SU-DHL-6 (cell line): ENCODE data around the gene ARHGAP33.

Experiments used
- H2AFZ ChIP-seq: fragments of 200-600 bp; sonication (generic); 2 replicates; pipeline ENCODE4 v1.6.1; 2014; ENCODE audit warnings: low read depth, mild to moderate bottlenecking, moderate library complexity, mixed read lengths, antibody characterized with exemption, low read length; ENCODE audit not compliant: severe bottlenecking
- H3F3A ChIP-seq: fragments of 200-600 bp; shearing (Covaris generic); 2 replicates; pipeline ENCODE4 v1.6.0; 2016; ENCODE audit warnings: antibody characterized with exemption, mild to moderate bottlenecking; ENCODE audit not compliant: insufficient read depth
- H3K27ac ChIP-seq: fragments of 200-600 bp; sonication (generic); 2 replicates; pipeline ENCODE4 v1.5.1; 2016; ENCODE audit warnings: low read depth, mild to moderate bottlenecking, low read length, moderate library complexity, mixed read lengths
- H3K27me3 ChIP-seq: fragments of 200-600 bp; sonication (generic), shearing (Covaris generic); 2 replicates; pipeline ENCODE4 v1.6.0; 2014; ENCODE audit warnings: mild to moderate bottlenecking, low read length
- H3K36me3 ChIP-seq: fragments of 200-600 bp; sonication (generic); 2 replicates; pipeline ENCODE4 v1.6.1; 2014; ENCODE audit warnings: mild to moderate bottlenecking, low read length, mixed read lengths
- H3K4me2 ChIP-seq: fragments of 300-600, 200-600 bp; shearing (Covaris generic), sonication (generic); 2 replicates; pipeline ENCODE4 v1.6.0; 2014; ENCODE audit warnings: low read length, low read depth, mild to moderate bottlenecking; ENCODE audit not compliant: poor library complexity, severe bottlenecking
- H3K4me3 ChIP-seq: fragments of 200-600 bp; sonication (generic); 2 replicates; pipeline ENCODE4 v1.5.1; 2014; ENCODE audit warnings: antibody characterized with exemption, low read length, mild to moderate bottlenecking, mixed read lengths; ENCODE audit not compliant: insufficient read depth, poor library complexity, severe bottlenecking
- H3K79me2 ChIP-seq: fragments of 200-600 bp; sonication (generic); 2 replicates; pipeline ENCODE4 v1.6.1; 2014; ENCODE audit warnings: mild to moderate bottlenecking, low read length, moderate library complexity; ENCODE audit not compliant: insufficient read depth
- H3K9ac ChIP-seq: fragments of 200-600 bp; sonication (generic); 2 replicates; pipeline ENCODE4 v1.7.0; 2014; ENCODE audit warnings: mild to moderate bottlenecking, low read length
- H3K9me2 ChIP-seq: fragments of 200-600 bp; sonication (generic); replicated peaks from 2 replicates; pipeline ENCODE4 v1.6.1; 2014; ENCODE audit warnings: low read length; ENCODE audit not compliant: insufficient read depth
- H3K9me3 ChIP-seq: fragments of 200-600 bp; sonication (generic); 2 replicates; pipeline ENCODE4 v1.6.1; 2014; ENCODE audit warnings: low read length, mixed read lengths; ENCODE audit not compliant: insufficient read depth
- H4K20me1 ChIP-seq: fragments of 200-600 bp; sonication (generic); 2 replicates; pipeline ENCODE4 v1.6.1; 2014; ENCODE audit warnings: low read depth, mild to moderate bottlenecking, antibody characterized with exemption, low read length, moderate library complexity, mixed read lengths
- CTCF ChIP-seq: fragments of 200-600 bp; sonication (generic); IDR thresholded peaks from one replicate; pipeline ENCODE4 v1.5.1; 2017; ENCODE audit warnings: antibody characterized with exemption, mild to moderate bottlenecking, low read length, moderate library complexity; ENCODE audit not compliant: insufficient read depth, poor library complexity, severe bottlenecking
- EZH2phosphoT487 ChIP-seq: fragments of 200-600 bp; sonication (generic), shearing (Covaris generic); conservative IDR thresholded peaks from 2 replicates; pipeline ENCODE4 v1.6.1; 2018; ENCODE audit warnings: mild to moderate bottlenecking, antibody characterized with exemption, low read length, moderate library complexity, mixed read lengths

Gene ARHGAP33

GRCh38 chr19:35740423-35741202 is 34.8 kb upstream of the ARHGAP33 start:
- H3K9me3 ChIP-seq = no peaks in the 10 kb centered on the region
- peak overlapping the region; percentile 45 for H2AFZ ChIP-seq
- H3K4me2 ChIP-seq = peak overlapping the region; percentile 89
- peak overlapping the region; percentile 69 for H3K4me3 ChIP-seq
- peaks cover 13% of the 10 kb centered on the region for H3F3A ChIP-seq
- no peaks in the 10 kb centered on the region for H3K27me3 ChIP-seq
- no peaks in the 10 kb centered on the region for H3K36me3 ChIP-seq
- H3K27ac ChIP-seq = peak overlapping the region; percentile 92
- no peaks in the 10 kb centered on the region for H3K9me2 ChIP-seq
- no peaks in the 10 kb centered on the region for H4K20me1 ChIP-seq
- no peaks in the 10 kb centered on the region; the same call in 1 of the 2 replicates for H3K79me2 ChIP-seq
- TF ChIP-seq EZH2phosphoT487 (no peak), CTCF (no peak)
- H3K9ac ChIP-seq = peak overlapping the region; percentile 60

- H3K36me3 ChIP-seq = no peaks in the 10 kb centered on the region
- H2AFZ ChIP-seq = no peak overlapping the region
- H3K9ac ChIP-seq = peak overlapping the region; percentile 60
- peaks cover 5% of the 10 kb centered on the region for H3K79me2 ChIP-seq
- no peaks in the 10 kb centered on the region for H3K9me2 ChIP-seq
- H3F3A ChIP-seq = peaks cover 13% of the 10 kb centered on the region
- H3K4me3 ChIP-seq = peak overlapping the region; percentile 50
- no peaks in the 10 kb centered on the region for H4K20me1 ChIP-seq
- H3K9me3 ChIP-seq = no peaks in the 10 kb centered on the region
- H3K27ac ChIP-seq = peak overlapping the region; percentile 92
- peak overlapping the region; percentile 89 for H3K4me2 ChIP-seq
- no peak for TF ChIP-seq CTCF
- no peak for TF ChIP-seq EZH2phosphoT487
- H3K27me3 ChIP-seq = no peaks in the 10 kb centered on the region
Measured at GRCh38 chr19:35741203-35741515, 34.2 kb upstream of the ARHGAP33 start.

- Histone ChIP-seq H4K20me1 (no peaks in the 10 kb centered on the region), H3F3A (peaks cover 19% of the 10 kb centered on the region), H3K27me3 (no peaks in the 10 kb centered on the region), H3K79me2 (peaks cover 7% of the 10 kb centered on the region), H3K9me3 (no peaks in the 10 kb centered on the region), H2AFZ (peak within 1 kb of the TSS; percentile 8), H3K36me3 (no peaks in the 10 kb centered on the region), H3K4me3 (peak within 1 kb of the TSS; percentile 33), H3K9ac (peak within 1 kb of the TSS; percentile 60), H3K4me2 (peak within 1 kb of the TSS; percentile 89), H3K27ac (peak within 1 kb of the TSS; percentile 92), H3K9me2 (no peaks in the 10 kb centered on the region)
- TF ChIP-seq CTCF (no peak), EZH2phosphoT487 (no peak)
Measured at GRCh38 chr19:35742121-35742724, 33.1 kb upstream of the ARHGAP33 start, which contains the start of gene IGFLR1. Gene IGFLR1, minus strand, starts transcription at chr19:35742452. Its CDS starts 1,272 bp downstream, at chr19:35741180.
